K562 (cell line): ENCODE measurements around the gene LLGL1. TPM values are rescaled to one million over a fixed set of nuclear protein-coding genes. Genes with fewer than 3 reads are reported as not detected.

ENCODE experiments used
- ATAC-seq: fragments of 200-7000 bp; cut with Tn5 transposase; 3 replicates; pipeline ENCODE4 v1.9.1; 2020; ENCODE audit warnings: moderate library complexity
- BruUV-seq: library from RNA; stranded (reverse); fragments of 400-500 nt; replicated peaks from 2 replicates; lab custom pipeline; 2021; lab: Mats Ljungman, UMichigan
- CTCF ChIA-PET: fragments of 300-600 bp; formaldehyde crosslinking; extraction: SDS; loops from one replicate; lab custom pipeline; 2021; ENCODE audit warnings: low intra/inter-chr PET ratio; lab: Yijun Ruan, JAX
- POLR2A ChIA-PET: fragments of 300-600, 350-650 bp; sonication (Branson Sonifier 250); formaldehyde crosslinking; extraction: SDS; loops from one replicate; lab custom pipeline; 2021; ENCODE audit warnings: antibody characterized with exemption, inconsistent platforms; lab: Yijun Ruan, JAX
- DNase-seq, 4 experiments: peaks; one replicate each; pipeline versions ENCODE4 v3.0.0 to v3.0.0-alpha.2; 2011 to 2018; ENCODE audit warnings: low spot score in 3 of 4, mixed read lengths in 3 of 4; ENCODE audit errors: extremely low read depth in 1 of 4
- FAIRE-seq: peaks from 2 replicates; lab custom pipeline; 2011; peaks lifted over from hg19 to GRCh38; lab: Jason Lieb, UNC
- H2AFZ ChIP-seq: 2 replicates; pipeline ENCODE4 v1.6.0; 2011; ENCODE audit warnings: low read depth, low read length, control low read depth, inconsistent platforms
- H3K27ac ChIP-seq: fragments of 200-600 bp; 3 replicates; pipeline ENCODE4 v1.8.0; 2011; ENCODE audit warnings: low read depth, mild to moderate bottlenecking, control low read depth, inconsistent platforms, low read length, moderate library complexity, mixed read lengths; ENCODE audit errors: extremely low read depth
- H3K27me3 ChIP-seq, 2 experiments: fragments of 300-600 bp in 1 of 2; 2 replicates in 1 of 2; 3 replicates in 1 of 2; pipeline versions ENCODE4 v1.6.0 to v1.8.0; 2011; ENCODE audit warnings: inconsistent platforms in 2 of 2, low read length in 2 of 2, mild to moderate bottlenecking in 1 of 2, mixed read lengths in 1 of 2, moderate library complexity in 1 of 2; ENCODE audit not compliant: control insufficient read depth in 2 of 2, insufficient read depth in 2 of 2
- H3K36me3 ChIP-seq: fragments of 300-600 bp; 3 replicates; pipeline ENCODE4 v1.8.0; 2011; ENCODE audit warnings: mild to moderate bottlenecking, low read length, inconsistent platforms; ENCODE audit not compliant: control insufficient read depth, insufficient read depth
- H3K4me1 ChIP-seq, 2 experiments: fragments of 200-600 bp in 1 of 2; replicated peaks in 1 of 2; 2 replicates in 1 of 2; 3 replicates in 1 of 2; pipeline versions ENCODE4 v1.5.1 to v1.8.0; 2011; ENCODE audit warnings: inconsistent platforms in 2 of 2, low read length in 2 of 2, mild to moderate bottlenecking in 1 of 2, mixed read lengths in 1 of 2, moderate library complexity in 1 of 2; ENCODE audit not compliant: control insufficient read depth in 2 of 2, insufficient read depth in 2 of 2
- H3K4me2 ChIP-seq: 2 replicates; pipeline ENCODE4 v1.6.1; 2011; ENCODE audit warnings: low read length, control low read depth, inconsistent platforms, mixed read lengths; ENCODE audit not compliant: insufficient read depth
- H3K4me3 ChIP-seq: fragments of 200-600 bp; sonication (generic), shearing (Covaris generic); 2 replicates; pipeline ENCODE4 v1.5.1; 2016; ENCODE audit warnings: control low read depth, inconsistent platforms
- H3K79me2 ChIP-seq: fragments of 200-600 bp; 3 replicates; pipeline ENCODE4 v1.8.0; 2011; ENCODE audit warnings: low read length, inconsistent platforms; ENCODE audit not compliant: control insufficient read depth, insufficient read depth
- H3K9ac ChIP-seq, 2 experiments: 2 replicates each; pipeline versions ENCODE4 v1.6.0 to v1.6.1; 2011; ENCODE audit warnings: low read depth in 2 of 2, low read length in 2 of 2, control low read depth in 1 of 2, inconsistent platforms in 1 of 2, mild to moderate bottlenecking in 1 of 2, mixed read lengths in 1 of 2; ENCODE audit not compliant: insufficient read depth in 1 of 2
- H3K9me1 ChIP-seq: one replicate; pipeline ENCODE4 v1.6.0; 2011; ENCODE audit warnings: inconsistent platforms, mild to moderate bottlenecking, low read length, moderate library complexity; ENCODE audit not compliant: control insufficient read depth, insufficient read depth
- H3K9me3 ChIP-seq: replicated peaks from 2 replicates; pipeline ENCODE4 v1.5.1; 2011; ENCODE audit warnings: low read depth, low read length, inconsistent platforms; ENCODE audit not compliant: control insufficient read depth, insufficient read depth
- H4K20me1 ChIP-seq: replicated peaks from 2 replicates; pipeline ENCODE4 v1.6.1; 2011; ENCODE audit warnings: low read length, inconsistent platforms, mixed read lengths; ENCODE audit not compliant: control insufficient read depth, insufficient read depth
- ADNP ChIP-seq: fragments of 200-800 bp; sonication (Bioruptor generic); IDR thresholded peaks from 2 replicates; pipeline ENCODE4 v1.6.1; 2016; ENCODE audit warnings: missing genetic modification characterization, missing compliant biosample characterization
- HNRNPUL1 ChIP-seq: fragments of 200-400 bp; formaldehyde crosslinking; IDR thresholded peaks from 2 replicates; pipeline ENCODE4 v1.6.1; 2017; ENCODE audit warnings: low read length
- ID3 ChIP-seq, 2 experiments: fragments of 250-450 bp in 1 of 2; fragments of 450-650 bp in 1 of 2; sonication (Bioruptor Pico) in 1 of 2; IDR thresholded peaks; 2 replicates each; pipeline versions ENCODE4 v1.6.1 to v1.8.0; 2016 to 2021; ENCODE audit warnings: mild to moderate bottlenecking in 2 of 2, moderate library complexity in 2 of 2, missing compliant biosample characterization in 1 of 2, missing genetic modification characterization in 1 of 2
- L3MBTL2 ChIP-seq: fragments of 450-650 bp; IDR thresholded peaks from 2 replicates; pipeline ENCODE4 v1.6.1; 2016; ENCODE audit warnings: mild to moderate bottlenecking, moderate library complexity
- MCM3 ChIP-seq: fragments of 450-650 bp; IDR thresholded peaks from 2 replicates; pipeline ENCODE4 v1.6.1; 2016
- NCOA2 ChIP-seq, 2 experiments: fragments of 450-650 bp; IDR thresholded peaks; 2 replicates each; pipeline ENCODE4 v1.6.1; 2018; ENCODE audit warnings: mild to moderate bottlenecking in 2 of 2, moderate library complexity in 1 of 2; ENCODE audit not compliant: partially characterized antibody in 2 of 2
- PRPF4 ChIP-seq: fragments of 200-400 bp; formaldehyde crosslinking; IDR thresholded peaks from one replicate; pipeline ENCODE4 v1.6.1; 2017; ENCODE audit warnings: low read length, low read depth, mild to moderate bottlenecking; ENCODE audit not compliant: insufficient read depth, poor library complexity, severe bottlenecking
- RAD51 ChIP-seq: fragments of 450-650 bp; IDR thresholded peaks from 2 replicates; pipeline ENCODE4 v1.7.1; 2016; ENCODE audit warnings: low read depth, mild to moderate bottlenecking, borderline replicate concordance
- RB1 ChIP-seq: fragments of 450-650 bp; IDR thresholded peaks from 2 replicates; pipeline ENCODE4 v1.6.1; 2017; ENCODE audit warnings: low read depth, mild to moderate bottlenecking
- SIN3B ChIP-seq: fragments of 450-650 bp; IDR thresholded peaks from 2 replicates; pipeline ENCODE4 v1.6.1; 2017; ENCODE audit warnings: low read depth, mild to moderate bottlenecking, moderate library complexity
- STAT5A ChIP-seq: IDR thresholded peaks from 2 replicates; pipeline ENCODE4 v1.6.1; 2012; ENCODE audit warnings: low read length, inconsistent platforms, borderline replicate concordance
- TSHZ1 ChIP-seq: fragments of 250-450 bp; sonication (Bioruptor Pico); IDR thresholded peaks from 2 replicates; pipeline ENCODE4 v1.4.0; 2020; ENCODE audit warnings: mild to moderate bottlenecking, moderate library complexity
- U2AF2 ChIP-seq: fragments of 200-400 bp; formaldehyde crosslinking; optimal IDR thresholded peaks from 2 replicates; pipeline ENCODE3; 2017; ENCODE audit warnings: low read depth, mild to moderate bottlenecking, low read length
- USF2 ChIP-seq: sonication (generic); formaldehyde crosslinking; IDR thresholded peaks from 2 replicates; pipeline ENCODE4 v1.5.0; 2020; ENCODE audit warnings: missing genetic modification reagents
- ZFP36 ChIP-seq: fragments of 150-350 bp; IDR thresholded peaks from 2 replicates; pipeline ENCODE4 v1.6.1; 2018; ENCODE audit warnings: low read length, low read depth; ENCODE audit not compliant: partially characterized antibody
- ZNF133 ChIP-seq: fragments of 250-450 bp; sonication (Bioruptor Pico); IDR thresholded peaks from 2 replicates; pipeline ENCODE4 v1.4.0; 2020; ENCODE audit warnings: mild to moderate bottlenecking
- ZNF212 ChIP-seq: fragments of 450-650 bp; formaldehyde crosslinking; IDR thresholded peaks from 2 replicates; pipeline ENCODE4 v1.4.0; 2020; ENCODE audit warnings: mild to moderate bottlenecking
- in situ Hi-C: fragments of 300-500 bp; cut with MboI; formaldehyde crosslinking; loops from 4 replicates; pipeline ENCODE4 v1.15.0; 2018; ENCODE audit warnings: inconsistent platforms, mixed read lengths
- intact Hi-C: fragments of 100-400 bp; cut with micrococcal nuclease; formaldehyde crosslinking; loops from 2 replicates; pipeline ENCODE4 v1.14.2; 2022
- polyA plus RNA-seq, 8 experiments: library from polyadenylated mRNA; depleted of rRNA in 4 of 8; stranded (reverse) in 5 of 8; unstranded in 3 of 8; fragments of >200 nt; fragmentation: Nextera tagmentation in 2 of 8; fragmentation: Illumina TruSeq in 1 of 8; extraction: Ambion mirVana in 2 of 8; extraction: Trizol in 1 of 8; gene quantifications; 2 replicates each; pipeline versions ENCODE4 v1.2.1 to v1.2.3, GENCODE V29; 2011 to 2014; ENCODE audit warnings: inconsistent platforms in 1 of 8, missing spikeins in 1 of 8
- total RNA-seq, 7 experiments: library from RNA; depleted of rRNA in 6 of 7; stranded (reverse); fragments of >200 nt in 6 of 7; fragmentation: Illumina TruSeq in 2 of 7; extraction: Trizol in 2 of 7; gene quantifications; 2 replicates each; pipeline versions ENCODE4 v1.2.1 to v1.2.3, GENCODE V29; 2011 to 2021; ENCODE audit warnings: low replicate concordance in 1 of 7

The LLGL1 gene
- total and polyA plus RNA-seq, 9 of the 15 experiments (the other 6 are each of a cell fraction or from before 2014, with no cell fraction given) = 0.11 to 12.9 (median 5.3) TPM; not detected in 1

- TF ChIP-seq USF2 (CRISPR knock-in tag) (peak; percentile 26; the same call in 1 of the 2 replicates), RAD51 (peak; percentile 40; the same call in 1 of the 2 replicates)
Measured at GRCh38 chr17:18176176-18176575, 49.3 kb upstream of the LLGL1 start (continued).

- Histone ChIP-seq H3K27me3 (no peaks in the 10 kb centered on the region), H3K9ac (peak overlapping the region in 1 of 2 experiments; percentile 19; a peak in 1 of 4 replicates), H3K4me2 (no peak overlapping the region), H3K79me2 (no peaks in the 10 kb centered on the region), H3K9me1 (no peaks in the 10 kb centered on the region), H3K9me3 (no peaks in the 10 kb centered on the region), H3K27ac (no peak overlapping the region), H3K36me3 (no peaks in the 10 kb centered on the region), H4K20me1 (no peaks in the 10 kb centered on the region), H3K4me1 (peaks cover 14 to 23% of the 10 kb centered on the region in 2 experiments), H3K4me3 (no peak overlapping the region), H2AFZ (no peak overlapping the region)
- intact Hi-C loops = no loop called here
- CTCF ChIA-PET = no interaction called here
- BruUV-seq = no TSS peak
- ATAC-seq (no peak), DNase-seq (no peak), FAIRE-seq (no peak)
- POLR2A ChIA-PET = interaction anchor here (0.6 kb wide), 1 partner anchor 50 kb away, joined by 3 read pairs; no protein-coding TSS in a partner anchor
- in situ Hi-C loops = no loop called here
- TF ChIP-seq ZNF212 (CRISPR knock-in tag) (no peak), RB1 (no peak), TSHZ1 (CRISPR knock-in tag) (no peak), L3MBTL2 (no peak), NCOA2 (IDR thresholded peaks at IDR 0.05; ENCODE audit: partially characterized antibody in 2 of 2) (no peak), STAT5A (no peak), ZNF133 (no peak), PRPF4 (no peak), RAD51 (no peak), U2AF2 (no peak), HNRNPUL1 (no peak), ID3 (CRISPR knock-in tag; IDR thresholded peaks at IDR 0.05) (no peak), ID3 (tag; IDR thresholded peaks at IDR 0.05) (no peak), ADNP (tag) (no peak), ZFP36 (peak; percentile 98), MCM3 (no peak), SIN3B (no peak)
Measured at GRCh38 chr17:18177133-18177532, 48.3 kb upstream of the LLGL1 start.
